Keratinocyte (primary cell): ENCODE results near the gene PLD4. TPM values are rescaled to one million over a fixed set of nuclear protein-coding genes. Genes with fewer than 3 reads are reported as not detected.

Experiments
- DNase-seq: peaks from one replicate; pipeline ENCODE4 v3.0.0-alpha.2; 2011; ENCODE audit warnings: low read depth, missing footprints, low spot score
- FAIRE-seq: peaks from 2 replicates; lab custom pipeline; 2011; peaks lifted over from hg19 to GRCh38; lab: Jason Lieb, UNC
- H2AFZ ChIP-seq: 2 replicates; pipeline ENCODE4 v1.6.0; 2012; ENCODE audit warnings: low read length, control low read depth, inconsistent platforms; ENCODE audit not compliant: control insufficient read depth
- H3K27ac ChIP-seq: 2 replicates; pipeline ENCODE4 v1.5.1; 2011; ENCODE audit warnings: low read length; ENCODE audit not compliant: control insufficient read depth, insufficient read depth
- H3K27me3 ChIP-seq: 3 replicates; pipeline ENCODE4 v1.6.0; 2011; ENCODE audit warnings: low read length; ENCODE audit not compliant: control insufficient read depth, insufficient read depth; ENCODE audit errors: extremely low read depth
- H3K36me3 ChIP-seq, 2 experiments: 2 replicates in 1 of 2; 3 replicates in 1 of 2; pipeline ENCODE4 v1.5.1; 2011; ENCODE audit warnings: low read length in 2 of 2, mild to moderate bottlenecking in 1 of 2; ENCODE audit not compliant: control insufficient read depth in 2 of 2, insufficient read depth in 2 of 2; ENCODE audit errors: extremely low read depth in 1 of 2
- H3K4me1 ChIP-seq: 3 replicates; pipeline ENCODE4 v1.5.1; 2011; ENCODE audit warnings: low read length; ENCODE audit not compliant: control insufficient read depth, insufficient read depth; ENCODE audit errors: extremely low read depth
- H3K4me2 ChIP-seq: 3 replicates; pipeline ENCODE4 v1.6.0; 2011; ENCODE audit warnings: low read depth, low read length; ENCODE audit not compliant: control insufficient read depth, insufficient read depth; ENCODE audit errors: extremely low read depth
- H3K4me3 ChIP-seq, 3 experiments: fragments of 200-600 bp in 1 of 3; sonication (generic) in 1 of 3; 2 replicates in 2 of 3; 3 replicates in 1 of 3; pipeline ENCODE4 v1.5.1; 2011 to 2016; ENCODE audit warnings: low read length in 3 of 3, mild to moderate bottlenecking in 3 of 3, control low read depth in 2 of 3, inconsistent platforms in 1 of 3, low read depth in 1 of 3, mixed read lengths in 1 of 3, mixed run types in 1 of 3, moderate library complexity in 1 of 3; ENCODE audit not compliant: control insufficient read depth in 2 of 3, insufficient read depth in 2 of 3; ENCODE audit errors: extremely low read depth in 1 of 3
- H3K79me2 ChIP-seq: 2 replicates; pipeline ENCODE4 v1.6.0; 2012; ENCODE audit warnings: low read length; ENCODE audit not compliant: control insufficient read depth, insufficient read depth
- H3K9ac ChIP-seq: 3 replicates; pipeline ENCODE4 v1.6.0; 2011; ENCODE audit warnings: low read length; ENCODE audit not compliant: control insufficient read depth, insufficient read depth; ENCODE audit errors: extremely low read depth
- H3K9me1 ChIP-seq: 3 replicates; pipeline ENCODE4 v1.6.0; 2011; ENCODE audit warnings: low read length; ENCODE audit not compliant: control insufficient read depth, insufficient read depth; ENCODE audit errors: extremely low read depth
- H3K9me3 ChIP-seq: 2 replicates; pipeline ENCODE4 v1.5.1; 2012; ENCODE audit warnings: low read depth, low read length; ENCODE audit not compliant: control insufficient read depth
- H4K20me1 ChIP-seq: 3 replicates; pipeline ENCODE4 v1.6.0; 2011; ENCODE audit warnings: low read length; ENCODE audit not compliant: control insufficient read depth, insufficient read depth; ENCODE audit errors: extremely low read depth
- CTCF ChIP-seq, 3 experiments: IDR thresholded peaks in 1 of 3; conservative IDR thresholded peaks in 1 of 3; optimal IDR thresholded peaks in 1 of 3; 2 replicates in 2 of 3; 3 replicates in 1 of 3; pipeline versions ENCODE3 to v1.5.1; 2011; ENCODE audit warnings: low read length in 3 of 3, mild to moderate bottlenecking in 3 of 3, moderate library complexity in 2 of 3, control low read depth in 1 of 3, inconsistent platforms in 1 of 3; ENCODE audit not compliant: insufficient read depth in 2 of 3; ENCODE audit errors: extremely low read depth in 1 of 3
- EZH2 ChIP-seq: IDR thresholded peaks from one replicate; pipeline ENCODE4 v1.6.1; 2012; ENCODE audit warnings: inconsistent platforms, mild to moderate bottlenecking, low read length, moderate library complexity
- dilution Hi-C: fragments of 300-500 bp; cut with MboI; formaldehyde crosslinking; loops from one replicate; pipeline ENCODE4 v1.7.0; 2020; ENCODE audit warnings: low sequenced_read_pairs; ENCODE audit not compliant: extremely low pct_ligation_motif_present
- polyA plus RNA-seq, 5 experiments: library from polyadenylated mRNA; depleted of rRNA in 3 of 5; stranded (reverse) in 3 of 5; stranded (forward) in 1 of 5; unstranded in 1 of 5; fragments of >200 nt; gene quantifications; 1 replicate in 1 of 5; 2 replicates in 3 of 5; 3 replicates in 1 of 5; pipeline versions ENCODE4 v1.2.1 to v1.2.3, GENCODE V29; 2011 to 2012; ENCODE audit warnings: missing spikeins in 2 of 5, low read depth in 1 of 5, low replicate concordance in 1 of 5

Gene PLD4
- polyA plus RNA-seq, 1 donor (not counting 4 experiments of a cell fraction or from before 2014, with no cell fraction given): not detected

GRCh38 chr14:104953097-104953496 lies 28.4 kb downstream of the PLD4 start:
- TF ChIP-seq EZH2 (no peak), CTCF (optimal IDR thresholded peaks at IDR 0.05 in 1 of 3, IDR thresholded peaks at IDR 0.05 in 1 of 3, conservative IDR thresholded peaks at IDR 0.05 in 1 of 3; ENCODE audit: extremely low read depth in 1 of 3, insufficient read depth in 2 of 3, low read length in 3 of 3) (no peak)
- H3K4me1 ChIP-seq: no peaks in the 10 kb centered on the region
- no peak overlapping the region for H3K4me3 ChIP-seq
- no peak overlapping the region for H3K27ac ChIP-seq
- H3K4me2 ChIP-seq: no peak overlapping the region
- DNase-seq (no peak), FAIRE-seq (no peak)
- H3K36me3 ChIP-seq: peaks cover 47 to 51% of the 10 kb centered on the region in 2 experiments
- peaks cover 14% of the 10 kb centered on the region for H4K20me1 ChIP-seq
- no peak overlapping the region for H3K9ac ChIP-seq
- peaks cover 18% of the 10 kb centered on the region for H3K79me2 ChIP-seq
- H2AFZ ChIP-seq: no peak overlapping the region
- no peaks in the 10 kb centered on the region for H3K27me3 ChIP-seq
- H3K9me3 ChIP-seq: no peaks in the 10 kb centered on the region
- dilution Hi-C loops: no loop called here
- H3K9me1 ChIP-seq: no peaks in the 10 kb centered on the region

GRCh38 chr14:104953896-104954656 lies 29.4 kb downstream of the PLD4 start:
- Histone ChIP-seq H3K4me3 (no peak overlapping the region), H3K4me1 (no peaks in the 10 kb centered on the region), H3K36me3 (peaks cover 47 to 50% of the 10 kb centered on the region in 2 experiments), H3K4me2 (no peak overlapping the region), H3K27ac (no peak overlapping the region), H3K9me3 (no peaks in the 10 kb centered on the region), H3K79me2 (peaks cover 23% of the 10 kb centered on the region), H4K20me1 (peaks cover 17% of the 10 kb centered on the region), H2AFZ (no peak overlapping the region), H3K27me3 (no peaks in the 10 kb centered on the region), H3K9ac (no peak overlapping the region), H3K9me1 (no peaks in the 10 kb centered on the region)
- dilution Hi-C loops: no loop called here
- TF ChIP-seq CTCF (optimal IDR thresholded peaks at IDR 0.05 in 1 of 3, IDR thresholded peaks at IDR 0.05 in 1 of 3, conservative IDR thresholded peaks at IDR 0.05 in 1 of 3; ENCODE audit: extremely low read depth in 1 of 3, insufficient read depth in 2 of 3, low read length in 3 of 3): no peak
- FAIRE-seq (no peak), DNase-seq (no peak)
